Measurements from ENCODE around the gene NPAS3. TPM values are rescaled to one million over a fixed set of nuclear protein-coding genes. Genes with fewer than 3 reads are reported as not detected.

NPAS3 gene
- total RNA-seq, 1 experiment from 2014 or later = not detected

GRCh38 chr14:33493266-33493665, 554.6 kb downstream of the NPAS3 start:
- intact Hi-C loops (cut with micrococcal nuclease) = no loop called here
- Histone ChIP-seq H3K36me3 (ENCODE audit: control insufficient read depth in 1 of 2, insufficient read depth in 2 of 2, low read length in 2 of 2) (no peaks in the 10 kb centered on the region), H3K79me2 (ENCODE audit: insufficient read depth, low read length) (no peaks in the 10 kb centered on the region), H4K20me1 (ENCODE audit: insufficient read depth) (no peaks in the 10 kb centered on the region), H3K4me3 (replicated peaks in 1 of 2; ENCODE audit: low read depth in 1 of 2, low read length in 2 of 2) (no peak overlapping the region), H3K27ac (ENCODE audit: low read depth, low read length) (no peak overlapping the region), H3K4me2 (ENCODE audit: low read length) (no peak overlapping the region), H3K9ac (ENCODE audit: low read length) (no peak overlapping the region), H2AFZ (ENCODE audit: low read depth, low read length, poor library complexity, severe bottlenecking) (no peak overlapping the region), H3K4me1 (ENCODE audit: control insufficient read depth in 1 of 2, insufficient read depth in 2 of 2, low read length in 2 of 2) (no peaks in the 10 kb centered on the region), H3K9me2 (ENCODE audit: insufficient read depth) (no peaks in the 10 kb centered on the region), H3K27me3 (ENCODE audit: insufficient read depth, low read length) (no peaks in the 10 kb centered on the region), H3K9me3 (ENCODE audit: control insufficient read depth in 1 of 2, insufficient read depth in 1 of 2, low read depth in 1 of 2, low read length in 2 of 2) (no peaks in the 10 kb centered on the region)
- no TSS peak for BruUV-seq (replicated peaks)
- ChIA-PET RAD21 (ENCODE audit: low non-redundant PET in 1 of 2, low total read pairs in 2 of 2, uncharacterized antibody in 2 of 2, unreplicated experiment in 2 of 2) (no interaction called here), POLR2A (no interaction called here), CTCF (no interaction called here)
- TF ChIP-seq ZFX (IDR thresholded peaks at IDR 0.05) (no peak), JUND (IDR thresholded peaks at IDR 0.05) (no peak), SRF (IDR thresholded peaks at IDR 0.05; ENCODE audit: low read depth) (no peak), ZNF274 (IDR thresholded peaks at IDR 0.05; ENCODE audit: low read depth, low read length) (no peak), CBX3 (IDR thresholded peaks at IDR 0.05; ENCODE audit: low read depth) (no peak), ELF1 (IDR thresholded peaks at IDR 0.05; ENCODE audit: borderline replicate concordance, low read depth) (no peak), TCF7L2 (IDR thresholded peaks at IDR 0.05; ENCODE audit: borderline replicate concordance, extremely low read depth, insufficient read depth, insufficient read length) (no peak), YY1 (IDR thresholded peaks at IDR 0.05; ENCODE audit: extremely low read depth, insufficient replicate concordance, low read depth, low read length) (no peak), EZH2phosphoT487 (IDR thresholded peaks at IDR 0.05; ENCODE audit: borderline replicate concordance) (no peak), POLR2AphosphoS5 (IDR thresholded peaks at IDR 0.05; ENCODE audit: low read depth, low read length) (no peak), SIN3A (IDR thresholded peaks at IDR 0.05; ENCODE audit: low read depth) (no peak), EGR1 (IDR thresholded peaks at IDR 0.05; ENCODE audit: low read depth) (no peak), EZH2 (IDR thresholded peaks at IDR 0.05) (no peak), CEBPB (IDR thresholded peaks at IDR 0.05; ENCODE audit: low read depth) (no peak), RAD21 (IDR thresholded peaks at IDR 0.05; ENCODE audit: low read depth) (no peak)
- TF ChIP-seq, protein P1, sequence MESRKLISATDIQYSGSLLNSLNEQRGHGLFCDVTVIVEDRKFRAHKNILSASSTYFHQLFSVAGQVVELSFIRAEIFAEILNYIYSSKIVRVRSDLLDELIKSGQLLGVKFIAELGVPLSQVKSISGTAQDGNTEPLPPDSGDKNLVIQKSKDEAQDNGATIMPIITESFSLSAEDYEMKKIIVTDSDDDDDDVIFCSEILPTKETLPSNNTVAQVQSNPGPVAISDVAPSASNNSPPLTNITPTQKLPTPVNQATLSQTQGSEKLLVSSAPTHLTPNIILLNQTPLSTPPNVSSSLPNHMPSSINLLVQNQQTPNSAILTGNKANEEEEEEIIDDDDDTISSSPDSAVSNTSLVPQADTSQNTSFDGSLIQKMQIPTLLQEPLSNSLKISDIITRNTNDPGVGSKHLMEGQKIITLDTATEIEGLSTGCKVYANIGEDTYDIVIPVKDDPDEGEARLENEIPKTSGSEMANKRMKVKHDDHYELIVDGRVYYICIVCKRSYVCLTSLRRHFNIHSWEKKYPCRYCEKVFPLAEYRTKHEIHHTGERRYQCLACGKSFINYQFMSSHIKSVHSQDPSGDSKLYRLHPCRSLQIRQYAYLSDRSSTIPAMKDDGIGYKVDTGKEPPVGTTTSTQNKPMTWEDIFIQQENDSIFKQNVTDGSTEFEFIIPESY (IDR thresholded peaks at IDR 0.05; ENCODE audit: extremely low read depth, insufficient replicate concordance, low read length) = no peak
- TF ChIP-seq, protein P2, sequence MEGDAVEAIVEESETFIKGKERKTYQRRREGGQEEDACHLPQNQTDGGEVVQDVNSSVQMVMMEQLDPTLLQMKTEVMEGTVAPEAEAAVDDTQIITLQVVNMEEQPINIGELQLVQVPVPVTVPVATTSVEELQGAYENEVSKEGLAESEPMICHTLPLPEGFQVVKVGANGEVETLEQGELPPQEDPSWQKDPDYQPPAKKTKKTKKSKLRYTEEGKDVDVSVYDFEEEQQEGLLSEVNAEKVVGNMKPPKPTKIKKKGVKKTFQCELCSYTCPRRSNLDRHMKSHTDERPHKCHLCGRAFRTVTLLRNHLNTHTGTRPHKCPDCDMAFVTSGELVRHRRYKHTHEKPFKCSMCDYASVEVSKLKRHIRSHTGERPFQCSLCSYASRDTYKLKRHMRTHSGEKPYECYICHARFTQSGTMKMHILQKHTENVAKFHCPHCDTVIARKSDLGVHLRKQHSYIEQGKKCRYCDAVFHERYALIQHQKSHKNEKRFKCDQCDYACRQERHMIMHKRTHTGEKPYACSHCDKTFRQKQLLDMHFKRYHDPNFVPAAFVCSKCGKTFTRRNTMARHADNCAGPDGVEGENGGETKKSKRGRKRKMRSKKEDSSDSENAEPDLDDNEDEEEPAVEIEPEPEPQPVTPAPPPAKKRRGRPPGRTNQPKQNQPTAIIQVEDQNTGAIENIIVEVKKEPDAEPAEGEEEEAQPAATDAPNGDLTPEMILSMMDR (IDR thresholded peaks at IDR 0.05 in 2 of 3, conservative IDR thresholded peaks at IDR 0.05 in 1 of 3; ENCODE audit: borderline replicate concordance in 1 of 3, insufficient read depth in 1 of 3, low read depth in 2 of 3, low read length in 2 of 3) = no peak
- TF ChIP-seq, protein P3, sequence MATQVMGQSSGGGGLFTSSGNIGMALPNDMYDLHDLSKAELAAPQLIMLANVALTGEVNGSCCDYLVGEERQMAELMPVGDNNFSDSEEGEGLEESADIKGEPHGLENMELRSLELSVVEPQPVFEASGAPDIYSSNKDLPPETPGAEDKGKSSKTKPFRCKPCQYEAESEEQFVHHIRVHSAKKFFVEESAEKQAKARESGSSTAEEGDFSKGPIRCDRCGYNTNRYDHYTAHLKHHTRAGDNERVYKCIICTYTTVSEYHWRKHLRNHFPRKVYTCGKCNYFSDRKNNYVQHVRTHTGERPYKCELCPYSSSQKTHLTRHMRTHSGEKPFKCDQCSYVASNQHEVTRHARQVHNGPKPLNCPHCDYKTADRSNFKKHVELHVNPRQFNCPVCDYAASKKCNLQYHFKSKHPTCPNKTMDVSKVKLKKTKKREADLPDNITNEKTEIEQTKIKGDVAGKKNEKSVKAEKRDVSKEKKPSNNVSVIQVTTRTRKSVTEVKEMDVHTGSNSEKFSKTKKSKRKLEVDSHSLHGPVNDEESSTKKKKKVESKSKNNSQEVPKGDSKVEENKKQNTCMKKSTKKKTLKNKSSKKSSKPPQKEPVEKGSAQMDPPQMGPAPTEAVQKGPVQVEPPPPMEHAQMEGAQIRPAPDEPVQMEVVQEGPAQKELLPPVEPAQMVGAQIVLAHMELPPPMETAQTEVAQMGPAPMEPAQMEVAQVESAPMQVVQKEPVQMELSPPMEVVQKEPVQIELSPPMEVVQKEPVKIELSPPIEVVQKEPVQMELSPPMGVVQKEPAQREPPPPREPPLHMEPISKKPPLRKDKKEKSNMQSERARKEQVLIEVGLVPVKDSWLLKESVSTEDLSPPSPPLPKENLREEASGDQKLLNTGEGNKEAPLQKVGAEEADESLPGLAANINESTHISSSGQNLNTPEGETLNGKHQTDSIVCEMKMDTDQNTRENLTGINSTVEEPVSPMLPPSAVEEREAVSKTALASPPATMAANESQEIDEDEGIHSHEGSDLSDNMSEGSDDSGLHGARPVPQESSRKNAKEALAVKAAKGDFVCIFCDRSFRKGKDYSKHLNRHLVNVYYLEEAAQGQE (IDR thresholded peaks at IDR 0.05; ENCODE audit: low read depth) = no peak
- DNase-seq (ENCODE audit: low read depth, low spot score) = no peak
- no peak for ATAC-seq
